IMR-90 (cell line): ENCODE measurements around the gene LAMA2. TPM values are rescaled to one million over a fixed set of nuclear protein-coding genes. Genes with fewer than 3 reads are reported as not detected.

Experiments
- ATAC-seq: fragments of 200-7000 bp; cut with Tn5 transposase; 2 replicates; pipeline ENCODE4 v1.9.1; 2020; ENCODE audit warnings: low read depth, mild to moderate bottlenecking, moderate library complexity
- BruUV-seq: library from RNA; stranded (reverse); fragments of 400-500 nt; replicated peaks from 2 replicates; lab custom pipeline; 2021; lab: Mats Ljungman, UMichigan
- CTCF ChIA-PET: fragments of 300-600 bp; formaldehyde crosslinking; extraction: SDS; loops from one replicate; lab custom pipeline; 2021; ENCODE audit warnings: antibody characterized with exemption; lab: Yijun Ruan, JAX
- POLR2A ChIA-PET: fragments of 300-600 bp; sonication (Branson Sonifier 250); formaldehyde crosslinking; loops from one replicate; lab custom pipeline; 2022; ENCODE audit warnings: antibody characterized with exemption; ENCODE audit not compliant: unreplicated experiment; lab: Charles Lee
- DNase-seq: peaks from one replicate; pipeline ENCODE4 v3.0.0; 2013
- H2AFZ ChIP-seq: replicated peaks from 2 replicates; pipeline ENCODE3; 2013; ENCODE audit warnings: low read length, mild to moderate bottlenecking; ENCODE audit not compliant: poor library complexity
- H2AK5ac ChIP-seq: 2 replicates; pipeline ENCODE4 v1.6.1; 2013; ENCODE audit warnings: low read depth, low read length, inconsistent platforms
- H2AK9ac ChIP-seq: replicated peaks from 2 replicates; pipeline ENCODE3; 2013; ENCODE audit warnings: mild to moderate bottlenecking, low read depth, low read length, moderate library complexity; ENCODE audit not compliant: poor library complexity
- H2BK120ac ChIP-seq: 2 replicates; pipeline ENCODE4 v1.6.1; 2013; ENCODE audit warnings: low read depth, low read length, inconsistent platforms
- H2BK15ac ChIP-seq: 3 replicates; pipeline ENCODE4 v1.6.1; 2013; ENCODE audit warnings: low read depth, low read length, inconsistent platforms
- H2BK20ac ChIP-seq: 2 replicates; pipeline ENCODE4 v1.6.1; 2013; ENCODE audit warnings: low read depth, mild to moderate bottlenecking, inconsistent platforms, low read length, moderate library complexity
- H2BK5ac ChIP-seq: 2 replicates; pipeline ENCODE4 v1.6.1; 2013; ENCODE audit warnings: mild to moderate bottlenecking, low read depth, low read length, inconsistent platforms; ENCODE audit not compliant: poor library complexity, severe bottlenecking
- H3K14ac ChIP-seq: replicated peaks from 2 replicates; pipeline ENCODE4 v1.6.1; 2013; ENCODE audit warnings: low read depth, low read length, inconsistent platforms
- H3K18ac ChIP-seq: 2 replicates; pipeline ENCODE4 v1.6.1; 2013; ENCODE audit warnings: low read depth, low read length, control low read depth
- H3K23ac ChIP-seq: 2 replicates; pipeline ENCODE4 v1.6.1; 2013; ENCODE audit warnings: low read depth, low read length, inconsistent platforms
- H3K27ac ChIP-seq: 2 replicates; pipeline ENCODE4 v1.5.1; 2013; ENCODE audit warnings: mild to moderate bottlenecking, control low read depth, low read length; ENCODE audit not compliant: insufficient read depth
- H3K27me3 ChIP-seq: 2 replicates; pipeline ENCODE4 v1.6.1; 2013; ENCODE audit warnings: low read length; ENCODE audit not compliant: control insufficient read depth, insufficient read depth
- H3K36me3 ChIP-seq: 2 replicates; pipeline ENCODE4 v1.6.1; 2013; ENCODE audit warnings: low read length, mixed read lengths; ENCODE audit not compliant: control insufficient read depth, insufficient read depth
- H3K4ac ChIP-seq: 2 replicates; pipeline ENCODE4 v1.6.1; 2013; ENCODE audit warnings: low read depth, low read length, inconsistent platforms
- H3K4me1 ChIP-seq: 2 replicates; pipeline ENCODE4 v1.6.1; 2013; ENCODE audit warnings: low read length, mixed read lengths; ENCODE audit not compliant: control insufficient read depth, insufficient read depth
- H3K4me2 ChIP-seq: 2 replicates; pipeline ENCODE4 v1.6.1; 2013; ENCODE audit warnings: low read depth, mild to moderate bottlenecking, control low read depth, low read length, moderate library complexity
- H3K4me3 ChIP-seq: 2 replicates; pipeline ENCODE4 v1.5.1; 2013; ENCODE audit warnings: low read depth, mild to moderate bottlenecking, control low read depth, low read length, moderate library complexity; ENCODE audit not compliant: insufficient read depth
- H3K56ac ChIP-seq: 2 replicates; pipeline ENCODE4 v1.6.1; 2013; ENCODE audit warnings: low read length, inconsistent platforms; ENCODE audit not compliant: insufficient read depth; ENCODE audit errors: extremely low read depth
- H3K79me1 ChIP-seq, 2 experiments: 2 replicates each; pipeline ENCODE4 v1.6.1; 2013; ENCODE audit warnings: low read length in 2 of 2, inconsistent platforms in 1 of 2, low read depth in 1 of 2
- H3K9ac ChIP-seq: 2 replicates; pipeline ENCODE4 v1.6.1; 2013; ENCODE audit warnings: low read depth, low read length, control low read depth
- H3K9me1 ChIP-seq: 2 replicates; pipeline ENCODE4 v1.6.1; 2013; ENCODE audit warnings: low read length, inconsistent platforms; ENCODE audit not compliant: insufficient read depth
- H3K9me3 ChIP-seq: 2 replicates; pipeline ENCODE4 v1.6.1; 2013; ENCODE audit warnings: low read length; ENCODE audit not compliant: control insufficient read depth, insufficient read depth
- H4K20me1 ChIP-seq: 2 replicates; pipeline ENCODE4 v1.6.1; 2013; ENCODE audit warnings: low read length, inconsistent platforms; ENCODE audit not compliant: insufficient read depth
- H4K5ac ChIP-seq: 2 replicates; pipeline ENCODE4 v1.6.1; 2013; ENCODE audit warnings: mild to moderate bottlenecking, low read depth, low read length, control low read depth
- H4K8ac ChIP-seq, 2 experiments: 2 replicates each; pipeline ENCODE4 v1.6.1; 2013; ENCODE audit warnings: low read depth in 2 of 2, low read length in 2 of 2, control low read depth in 1 of 2, inconsistent platforms in 1 of 2
- H4K91ac ChIP-seq: 2 replicates; pipeline ENCODE4 v1.6.1; 2013; ENCODE audit warnings: low read depth, low read length, inconsistent platforms; ENCODE audit not compliant: insufficient read depth
- BHLHE40 ChIP-seq: fragments of 150-350 bp; IDR thresholded peaks from 2 replicates; pipeline ENCODE4 v1.6.1; 2016; ENCODE audit warnings: mild to moderate bottlenecking, low read depth, low read length
- CEBPB ChIP-seq: IDR thresholded peaks from 2 replicates; pipeline ENCODE4 v1.6.1; 2012; ENCODE audit warnings: low read depth, low read length, improper control_type of control experiment
- CHD1 ChIP-seq: IDR thresholded peaks from 2 replicates; pipeline ENCODE4 v1.6.1; 2012; ENCODE audit warnings: low read depth, low read length, improper control_type of control experiment
- CTCF ChIP-seq: conservative IDR thresholded peaks from 2 replicates; pipeline ENCODE4 v1.5.1; 2012; ENCODE audit warnings: mild to moderate bottlenecking, low read depth, low read length, improper control_type of control experiment
- ELK1 ChIP-seq: fragments of 150-350 bp; IDR thresholded peaks from 2 replicates; pipeline ENCODE4 v1.6.1; 2016; ENCODE audit warnings: low read depth, mild to moderate bottlenecking, low read length, moderate library complexity, borderline replicate concordance
- FOS ChIP-seq: fragments of 150-350 bp; IDR thresholded peaks from 2 replicates; pipeline ENCODE4 v1.6.1; 2016; ENCODE audit warnings: low read depth, low read length
- MAFK ChIP-seq: IDR thresholded peaks from 2 replicates; pipeline ENCODE4 v1.6.1; 2012; ENCODE audit warnings: low read depth, low read length, improper control_type of control experiment
- MAZ ChIP-seq: IDR thresholded peaks from 2 replicates; pipeline ENCODE4 v1.6.1; 2012; ENCODE audit warnings: low read depth, mild to moderate bottlenecking, low read length, improper control_type of control experiment, moderate library complexity, borderline replicate concordance
- MXI1 ChIP-seq: IDR thresholded peaks from 2 replicates; pipeline ENCODE4 v1.6.1; 2012; ENCODE audit warnings: low read depth, mild to moderate bottlenecking, low read length, moderate library complexity, borderline replicate concordance
- NFE2L2 ChIP-seq: fragments of 150-350 bp; IDR thresholded peaks from 2 replicates; pipeline ENCODE4 v1.6.1; 2016; ENCODE audit warnings: low read depth, mild to moderate bottlenecking, low read length
- POLR2A ChIP-seq: IDR thresholded peaks from 2 replicates; pipeline ENCODE4 v1.6.1; 2012; ENCODE audit warnings: mild to moderate bottlenecking, low read depth, low read length
- RAD21 ChIP-seq: IDR thresholded peaks from 2 replicates; pipeline ENCODE4 v1.6.1; 2012; ENCODE audit warnings: low read length, improper control_type of control experiment
- RCOR1 ChIP-seq: IDR thresholded peaks from 2 replicates; pipeline ENCODE4 v1.6.1; 2012; ENCODE audit warnings: mild to moderate bottlenecking, low read length, improper control_type of control experiment; ENCODE audit not compliant: insufficient replicate concordance
- RFX5 ChIP-seq: IDR thresholded peaks from 2 replicates; pipeline ENCODE4 v1.8.0; 2012; ENCODE audit warnings: low read depth, mild to moderate bottlenecking, low read length, moderate library complexity
- SMC3 ChIP-seq: fragments of 150-350 bp; IDR thresholded peaks from 2 replicates; pipeline ENCODE4 v1.6.1; 2016; ENCODE audit warnings: low read depth, mild to moderate bottlenecking, antibody characterized with exemption, low read length, moderate library complexity
- USF2 ChIP-seq: fragments of 150-350 bp; IDR thresholded peaks from 2 replicates; pipeline ENCODE4 v1.6.1; 2017; ENCODE audit warnings: mild to moderate bottlenecking, antibody characterized with exemption, low read length, low read depth
- WGBS, 2 experiments: methylation state at CpG; one replicate each; pipeline versions ENCODE4 v1.1.5 to v1.1.7; 2013; ENCODE audit warnings: missing lambda C conversion rate in 2 of 2; ENCODE audit not compliant: insufficient read length in 1 of 2; ENCODE audit errors: extremely low coverage in 2 of 2; 5-methylcytosine and 5-hydroxymethylcytosine counted together
- dilution Hi-C: fragments of 300-500 bp; cut with HindIII; formaldehyde crosslinking; loops from one replicate; pipeline ENCODE4 v1.14.3; 2018; ENCODE audit warnings: low sequenced_read_pairs; ENCODE audit not compliant: unreplicated experiment
- in situ Hi-C: fragments of 300-500 bp; cut with MboI; formaldehyde crosslinking; loops from 3 replicates; pipeline ENCODE4 v1.14.3; 2019; ENCODE audit warnings: low sequenced_read_pairs, inconsistent platforms, mixed read lengths
- intact Hi-C: fragments of 100-400 bp; cut with micrococcal nuclease; formaldehyde crosslinking; loops from 2 replicates; pipeline ENCODE4 v1.10.0; 2022
- polyA plus RNA-seq, 3 experiments: library from polyadenylated mRNA; depleted of rRNA; stranded (reverse); fragments of >200 nt; gene quantifications; 2 replicates each; pipeline ENCODE4 v1.2.3, GENCODE V29; 2012; ENCODE audit warnings: low replicate concordance in 1 of 3
- total RNA-seq: library from RNA; depleted of rRNA; stranded (reverse); fragments of >200 nt; gene quantifications from 2 replicates; pipeline ENCODE4 v1.2.3, GENCODE V29; 2012

The LAMA2 gene
- total and polyA plus RNA-seq, 2 of the 4 experiments (the other 2 are of a cell fraction) = 9.9 to 13.3 TPM

- no peak overlapping the region for H3K18ac ChIP-seq
- ChIA-PET POLR2A (no interaction called here), CTCF (no interaction called here)
- no peak overlapping the region for H2AFZ ChIP-seq
- H4K8ac ChIP-seq = no peak overlapping the region
- intact Hi-C loops = no loop called here
- WGBS, 2 experiments = 75% methylated on average over 1 of the region's 1 CpG; no CpG with 5 or more reads in 1 of the 2 experiments
- TF ChIP-seq USF2 = no peak
- TF ChIP-seq RFX5 = no peak
- no peak for TF ChIP-seq NFE2L2
- TF ChIP-seq SMC3 = no peak
- no peak for TF ChIP-seq BHLHE40
- TF ChIP-seq POLR2A = no peak
- TF ChIP-seq CTCF = no peak
- no peak for TF ChIP-seq FOS
- no peak for TF ChIP-seq RCOR1
- no peak for TF ChIP-seq RAD21
- TF ChIP-seq MAFK = no peak
- no peak for TF ChIP-seq ELK1
- TF ChIP-seq CHD1 = no peak
- TF ChIP-seq CEBPB = no peak
- no peak for TF ChIP-seq MXI1
- TF ChIP-seq MAZ = no peak
- H2AK9ac ChIP-seq = no peak overlapping the region
- no peak for DNase-seq
- H3K27me3 ChIP-seq = no peaks in the 10 kb centered on the region
- H3K23ac ChIP-seq = no peak overlapping the region
- H4K5ac ChIP-seq = no peak overlapping the region
- no peak overlapping the region for H2AK5ac ChIP-seq
- H3K79me1 ChIP-seq = no peaks in the 10 kb centered on the region
- H3K4me2 ChIP-seq = no peak overlapping the region
- no peaks in the 10 kb centered on the region for H3K9me3 ChIP-seq
- ATAC-seq = no peak
- dilution Hi-C loops = no loop called here
- H2BK5ac ChIP-seq = no peak overlapping the region
- BruUV-seq = no TSS peak
- in situ Hi-C loops = no loop called here
- no peaks in the 10 kb centered on the region for H4K20me1 ChIP-seq
- H3K14ac ChIP-seq = no peak overlapping the region
- H4K91ac ChIP-seq = no peak overlapping the region
- H3K9ac ChIP-seq = no peak overlapping the region
- no peak overlapping the region for H2BK20ac ChIP-seq
- no peak overlapping the region for H3K4me3 ChIP-seq
- no peaks in the 10 kb centered on the region for H3K36me3 ChIP-seq
- no peak overlapping the region for H3K27ac ChIP-seq
- H2BK120ac ChIP-seq = no peak overlapping the region
- H2BK15ac ChIP-seq = no peak overlapping the region
- H3K4ac ChIP-seq = no peak overlapping the region
- no peak overlapping the region for H3K56ac ChIP-seq
- H3K9me1 ChIP-seq = no peaks in the 10 kb centered on the region
- no peaks in the 10 kb centered on the region for H3K4me1 ChIP-seq
Observed at GRCh38 chr6:129026601-129027000, 143.7 kb downstream of the LAMA2 start.
